ENCODE measurements around the gene P2RY12.
A peak's percentile ranks its signal among the peaks of the same experiment; 100 is the strongest.

P2RY12 gene

DNA sequence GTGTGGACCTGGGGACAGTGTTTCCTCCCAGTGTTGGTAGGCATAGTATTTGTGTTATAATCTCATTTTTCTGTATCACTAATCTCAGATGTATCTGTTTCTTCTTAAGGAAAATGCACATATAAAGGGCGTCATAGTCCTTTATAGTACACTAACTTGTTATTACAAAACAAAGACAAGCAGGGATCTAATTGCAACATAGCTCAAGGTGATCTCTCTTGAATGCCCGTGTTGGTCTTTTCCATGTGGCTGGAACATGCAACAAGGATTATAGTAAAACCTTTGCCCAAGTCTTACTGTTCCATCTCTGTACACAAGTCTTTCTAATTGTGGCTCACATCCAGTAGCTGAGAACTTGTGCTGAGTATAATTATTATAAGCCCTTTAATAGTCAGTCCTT, 64.4 kb downstream of the P2RY12 start:
- 100% methylated on average over 1 of the region's 2 CpGs for WGBS, 2 experiments (ENCODE audit: insufficient coverage in 2 of 2)
- H3K36me3 ChIP-seq (ENCODE audit: control insufficient read depth, insufficient read depth, low read length) = no peaks in the 10 kb centered on the region
- H3K9me3 ChIP-seq (ENCODE audit: control insufficient read depth, low read length) = no peaks in the 10 kb centered on the region
- H3K27ac ChIP-seq (ENCODE audit: low read depth, low read length, severe bottlenecking) = no peak overlapping the region
- peaks cover 13% of the 10 kb centered on the region for H3K4me1 ChIP-seq (ENCODE audit: control insufficient read depth, insufficient read depth, low read length, poor library complexity, severe bottlenecking)
- H3K4me3 ChIP-seq (ENCODE audit: extremely low read depth, insufficient read depth, low read length, poor library complexity, severe bottlenecking) = no peak overlapping the region

DNA sequence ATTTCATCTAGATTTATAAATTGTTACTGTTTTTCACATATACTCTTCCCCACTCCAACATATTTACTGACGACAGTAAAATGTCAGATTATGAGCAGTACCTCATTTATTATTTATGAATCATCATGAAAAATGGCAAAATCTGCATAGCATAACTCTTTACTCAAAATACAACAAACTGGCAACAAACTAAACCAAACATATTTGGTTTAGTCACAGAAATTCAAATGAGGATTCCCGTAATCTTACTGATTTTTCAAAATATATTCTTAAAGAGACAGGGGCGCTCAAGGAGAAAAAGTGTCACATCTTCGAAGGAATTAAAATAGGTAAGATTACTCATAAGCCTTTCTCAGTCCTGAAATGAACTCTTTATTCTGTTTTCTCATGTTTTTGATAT, 64.9 kb downstream of the P2RY12 start:
- no peaks in the 10 kb centered on the region for H3K9me3 ChIP-seq (ENCODE audit: control insufficient read depth, low read length)
- no peak overlapping the region for H3K4me3 ChIP-seq (ENCODE audit: extremely low read depth, insufficient read depth, low read length, poor library complexity, severe bottlenecking)
- no peak overlapping the region for H3K27ac ChIP-seq (ENCODE audit: low read depth, low read length, severe bottlenecking)
- H3K36me3 ChIP-seq (ENCODE audit: control insufficient read depth, insufficient read depth, low read length) = no peaks in the 10 kb centered on the region
- H3K4me1 ChIP-seq (ENCODE audit: control insufficient read depth, insufficient read depth, low read length, poor library complexity, severe bottlenecking) = peaks cover 17% of the 10 kb centered on the region
- WGBS, 2 experiments (ENCODE audit: insufficient coverage in 2 of 2) = 100% methylated on average over 3 of the region's 4 CpGs; no CpG with 5 or more reads in 1 of the 2 experiments

GRCh38 chr3:151318991-151319390, 65.6 kb downstream of the P2RY12 start:
- no peaks in the 10 kb centered on the region for H3K36me3 ChIP-seq (ENCODE audit: control insufficient read depth, insufficient read depth, low read length)
- WGBS, 2 experiments (ENCODE audit: insufficient coverage in 2 of 2) = 88 to 95% methylated on average over 5 to 6 of the region's 7 CpGs
- no peak overlapping the region for H3K27ac ChIP-seq (ENCODE audit: low read depth, low read length, severe bottlenecking)
- H3K4me1 ChIP-seq (ENCODE audit: control insufficient read depth, insufficient read depth, low read length, poor library complexity, severe bottlenecking) = peaks cover 17% of the 10 kb centered on the region
- no peak overlapping the region for H3K4me3 ChIP-seq (ENCODE audit: extremely low read depth, insufficient read depth, low read length, poor library complexity, severe bottlenecking)
- H3K9me3 ChIP-seq (ENCODE audit: control insufficient read depth, low read length) = no peaks in the 10 kb centered on the region

DNA sequence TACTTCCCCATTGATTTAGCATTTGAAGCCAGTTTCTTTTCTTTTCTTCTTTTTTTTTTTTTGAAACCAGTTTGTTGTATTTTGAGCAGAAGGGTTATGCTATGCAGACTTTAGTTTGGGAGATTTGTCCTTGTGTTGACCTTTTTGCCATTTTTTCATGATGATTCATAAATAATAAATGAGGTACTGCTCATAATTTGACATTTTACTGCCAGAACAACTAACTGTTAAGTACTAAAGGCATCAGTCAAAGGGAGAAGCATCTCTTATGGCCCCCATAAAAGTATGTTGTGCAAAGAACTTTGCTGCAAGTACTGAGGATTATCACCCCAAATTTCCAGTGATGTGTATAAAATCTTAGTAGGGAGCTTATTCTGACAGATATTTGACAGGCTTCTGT, 66.2 kb downstream of the P2RY12 start:
- Histone ChIP-seq H3K9me3 (ENCODE audit: control insufficient read depth, low read length) (no peaks in the 10 kb centered on the region), H3K27ac (ENCODE audit: low read depth, low read length, severe bottlenecking) (no peak overlapping the region), H3K36me3 (ENCODE audit: control insufficient read depth, insufficient read depth, low read length) (no peaks in the 10 kb centered on the region), H3K4me3 (ENCODE audit: extremely low read depth, insufficient read depth, low read length, poor library complexity, severe bottlenecking) (no peak overlapping the region), H3K4me1 (ENCODE audit: control insufficient read depth, insufficient read depth, low read length, poor library complexity, severe bottlenecking) (peaks cover 17% of the 10 kb centered on the region)

GRCh38 chr3:151316267-151316991, 68.1 kb downstream of the P2RY12 start, which contains the start of gene GPR87:
Gene GPR87, minus strand, starts transcription at chr3:151316820. Its CDS starts 16,720 bp downstream, at chr3:151300100.
- peak within 1 kb of the TSS; percentile 68 for H3K27ac ChIP-seq (ENCODE audit: low read depth, low read length, severe bottlenecking)
- H3K4me3 ChIP-seq (ENCODE audit: extremely low read depth, insufficient read depth, low read length, poor library complexity, severe bottlenecking) = peak within 1 kb of the TSS; percentile 14
- H3K9me3 ChIP-seq (ENCODE audit: control insufficient read depth, low read length) = no peaks in the 10 kb centered on the region
- peaks cover 17% of the 10 kb centered on the region for H3K4me1 ChIP-seq (ENCODE audit: control insufficient read depth, insufficient read depth, low read length, poor library complexity, severe bottlenecking)
- H3K36me3 ChIP-seq (ENCODE audit: control insufficient read depth, insufficient read depth, low read length) = no peaks in the 10 kb centered on the region
- WGBS, 2 experiments (ENCODE audit: insufficient coverage in 2 of 2) = 67 to 84% methylated on average over 2 to 4 of the region's 7 CpGs

GRCh38 chr3:151315846-151316245, 68.7 kb downstream of the P2RY12 start:
- H3K36me3 ChIP-seq (ENCODE audit: control insufficient read depth, insufficient read depth, low read length) = no peaks in the 10 kb centered on the region
- no peaks in the 10 kb centered on the region for H3K9me3 ChIP-seq (ENCODE audit: control insufficient read depth, low read length)
- WGBS, 2 experiments (ENCODE audit: insufficient coverage in 2 of 2) = no CpG with 5 or more reads among the region's 2 CpGs
- peak overlapping the region; percentile 68 for H3K27ac ChIP-seq (ENCODE audit: low read depth, low read length, severe bottlenecking)
- no peak overlapping the region for H3K4me3 ChIP-seq (ENCODE audit: extremely low read depth, insufficient read depth, low read length, poor library complexity, severe bottlenecking)
- H3K4me1 ChIP-seq (ENCODE audit: control insufficient read depth, insufficient read depth, low read length, poor library complexity, severe bottlenecking) = peaks cover 17% of the 10 kb centered on the region

DNA sequence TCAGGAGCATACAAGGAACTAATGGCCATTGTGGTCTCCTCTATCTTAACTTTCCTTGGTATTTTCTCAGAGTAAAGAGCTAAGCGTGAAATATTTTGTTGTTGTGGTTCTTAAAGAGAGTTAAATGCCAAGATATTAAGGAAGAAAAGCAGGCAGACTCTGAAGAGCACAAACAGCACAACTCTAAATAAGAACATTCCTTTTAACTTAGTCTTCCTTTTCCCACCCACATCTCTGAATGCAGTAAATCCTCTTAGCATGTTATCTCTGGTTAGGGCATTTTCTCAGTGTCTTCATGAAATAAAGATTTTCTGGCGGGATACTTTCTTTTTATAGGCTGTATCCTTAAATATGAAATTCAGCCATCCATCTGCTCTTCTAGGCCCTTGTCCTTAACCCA, 69.4 kb downstream of the P2RY12 start:
- H3K4me1 ChIP-seq (ENCODE audit: control insufficient read depth, insufficient read depth, low read length, poor library complexity, severe bottlenecking) = peaks cover 17% of the 10 kb centered on the region
- H3K9me3 ChIP-seq (ENCODE audit: control insufficient read depth, low read length) = no peaks in the 10 kb centered on the region
- 100% methylated on average over 1 of the region's 2 CpGs; no CpG with 5 or more reads in 1 of the 2 experiments for WGBS, 2 experiments (ENCODE audit: insufficient coverage in 2 of 2)
- H3K4me3 ChIP-seq (ENCODE audit: extremely low read depth, insufficient read depth, low read length, poor library complexity, severe bottlenecking) = no peak overlapping the region
- no peaks in the 10 kb centered on the region for H3K36me3 ChIP-seq (ENCODE audit: control insufficient read depth, insufficient read depth, low read length)
- peak overlapping the region; percentile 68 for H3K27ac ChIP-seq (ENCODE audit: low read depth, low read length, severe bottlenecking)

GRCh38 chr3:151314593-151314992, 70.0 kb downstream of the P2RY12 start:
- Histone ChIP-seq H3K9me3 (ENCODE audit: control insufficient read depth, low read length) (no peaks in the 10 kb centered on the region), H3K27ac (ENCODE audit: low read depth, low read length, severe bottlenecking) (peak overlapping the region; percentile 68), H3K4me1 (ENCODE audit: control insufficient read depth, insufficient read depth, low read length, poor library complexity, severe bottlenecking) (peaks cover 17% of the 10 kb centered on the region), H3K4me3 (ENCODE audit: extremely low read depth, insufficient read depth, low read length, poor library complexity, severe bottlenecking) (no peak overlapping the region), H3K36me3 (ENCODE audit: control insufficient read depth, insufficient read depth, low read length) (no peaks in the 10 kb centered on the region)
- WGBS, 2 experiments (ENCODE audit: insufficient coverage in 2 of 2) = 81 to 100% methylated on average over 3 of the region's 5 CpGs

- peak overlapping the region; percentile 68 for H3K27ac ChIP-seq (ENCODE audit: low read depth, low read length, severe bottlenecking)
- WGBS, 2 experiments (ENCODE audit: insufficient coverage in 2 of 2) = 100% methylated on average over 1 of the region's 2 CpGs
- H3K4me1 ChIP-seq (ENCODE audit: control insufficient read depth, insufficient read depth, low read length, poor library complexity, severe bottlenecking) = peaks cover 17% of the 10 kb centered on the region
Observed at GRCh38 chr3:151314137-151314536, 70.4 kb downstream of the P2RY12 start.

GRCh38 chr3:151312972-151313371, 71.6 kb downstream of the P2RY12 start:
- H3K27ac ChIP-seq (ENCODE audit: low read depth, low read length, severe bottlenecking) = no peak overlapping the region
- 67 to 83% methylated on average over 1 to 3 of the region's 3 CpGs for WGBS, 2 experiments (ENCODE audit: insufficient coverage in 2 of 2)
- H3K9me3 ChIP-seq (ENCODE audit: control insufficient read depth, low read length) = no peaks in the 10 kb centered on the region

More at GRCh38 chr3:151314137-151314536, 70.4 kb downstream of the P2RY12 start:
- Histone ChIP-seq H3K4me3 (ENCODE audit: extremely low read depth, insufficient read depth, low read length, poor library complexity, severe bottlenecking) (no peak overlapping the region), H3K36me3 (ENCODE audit: control insufficient read depth, insufficient read depth, low read length) (no peaks in the 10 kb centered on the region), H3K9me3 (ENCODE audit: control insufficient read depth, low read length) (no peaks in the 10 kb centered on the region)

DNA sequence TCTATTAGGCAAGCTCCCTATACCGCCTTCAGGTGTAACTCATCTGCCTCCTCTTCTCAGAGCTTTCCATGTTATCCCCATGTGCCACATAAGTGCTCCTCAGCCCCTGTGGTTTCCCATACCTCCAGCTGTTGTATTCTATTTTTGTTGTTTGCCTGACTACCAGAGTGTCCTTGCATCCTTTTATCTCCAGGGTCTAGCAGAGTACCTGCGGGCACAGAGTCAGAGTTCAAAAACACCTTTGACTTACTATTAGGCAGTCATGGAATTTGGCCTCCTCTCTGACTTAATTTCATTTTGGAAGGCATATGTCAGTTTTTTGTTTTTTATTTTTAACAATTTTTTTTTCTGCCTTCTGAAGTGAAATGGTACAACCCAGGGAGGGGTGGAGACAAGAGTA, 75.0 kb downstream of the P2RY12 start:
- no peak overlapping the region for H3K4me3 ChIP-seq (ENCODE audit: extremely low read depth, insufficient read depth, low read length, poor library complexity, severe bottlenecking)
- 94 to 100% methylated on average over 2 of the region's 2 CpGs for WGBS, 2 experiments (ENCODE audit: insufficient coverage in 2 of 2)
- H3K9me3 ChIP-seq (ENCODE audit: control insufficient read depth, low read length) = no peaks in the 10 kb centered on the region
- no peak overlapping the region for H3K27ac ChIP-seq (ENCODE audit: low read depth, low read length, severe bottlenecking)
- H3K4me1 ChIP-seq (ENCODE audit: control insufficient read depth, insufficient read depth, low read length, poor library complexity, severe bottlenecking) = peaks cover 17% of the 10 kb centered on the region
- H3K36me3 ChIP-seq (ENCODE audit: control insufficient read depth, insufficient read depth, low read length) = no peaks in the 10 kb centered on the region

More at GRCh38 chr3:151312972-151313371, 71.6 kb downstream of the P2RY12 start:
- H3K36me3 ChIP-seq (ENCODE audit: control insufficient read depth, insufficient read depth, low read length) = no peaks in the 10 kb centered on the region
- peaks cover 17% of the 10 kb centered on the region for H3K4me1 ChIP-seq (ENCODE audit: control insufficient read depth, insufficient read depth, low read length, poor library complexity, severe bottlenecking)
- H3K4me3 ChIP-seq (ENCODE audit: extremely low read depth, insufficient read depth, low read length, poor library complexity, severe bottlenecking) = no peak overlapping the region
